Head of caudate nucleus (tissue), 42 donors: ENCODE data around the gene IFI27.
A peak's percentile ranks its signal among the peaks of the same experiment; 100 is the strongest.

ENCODE experiments used
- DNase-seq, 42 donors: peaks; one replicate each; pipeline versions ENCODE4 v3.0.0 to v3.0.0-alpha.2; 2020 to 2021; ENCODE audit warnings: mixed read lengths in 7 of 42
- intact Hi-C: fragments of 100-400 bp; cut with DNase I; formaldehyde crosslinking; loops from one replicate; pipeline ENCODE4 v1.15.0; 2022

Gene IFI27

DNA sequence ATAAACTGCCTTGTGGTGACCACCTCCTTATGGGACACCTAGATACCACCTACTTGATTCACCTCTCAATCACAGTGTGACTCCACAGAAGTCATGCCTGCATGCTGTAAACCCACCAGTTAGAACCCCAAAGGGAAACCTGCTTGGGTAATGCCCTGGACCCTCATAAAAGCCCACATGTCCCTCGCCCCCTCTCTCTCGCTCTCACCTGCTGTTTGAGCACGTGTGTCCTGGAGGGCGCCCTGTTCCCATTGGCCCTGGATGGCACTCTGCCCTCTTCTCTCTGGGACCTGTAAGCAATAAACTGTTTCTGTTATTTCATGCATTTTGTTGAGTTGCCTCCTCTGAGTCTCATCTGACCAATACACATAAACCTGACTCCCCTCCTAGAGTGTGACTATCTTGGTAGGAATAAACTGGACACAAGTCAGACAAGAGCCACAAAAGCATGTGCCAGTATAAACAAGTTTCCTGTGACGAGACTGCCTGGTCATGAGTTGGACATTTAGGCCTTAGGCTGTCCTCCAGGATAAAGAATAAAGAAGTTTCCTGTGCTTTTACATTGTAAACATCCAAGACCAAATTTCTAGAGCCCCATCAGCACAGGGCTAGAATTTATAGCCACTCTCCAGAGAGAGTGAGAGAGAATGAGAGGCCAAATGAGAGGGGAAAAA is 10.3 kb downstream of the IFI27 start:
- intact Hi-C loops: no loop called here

DNA sequence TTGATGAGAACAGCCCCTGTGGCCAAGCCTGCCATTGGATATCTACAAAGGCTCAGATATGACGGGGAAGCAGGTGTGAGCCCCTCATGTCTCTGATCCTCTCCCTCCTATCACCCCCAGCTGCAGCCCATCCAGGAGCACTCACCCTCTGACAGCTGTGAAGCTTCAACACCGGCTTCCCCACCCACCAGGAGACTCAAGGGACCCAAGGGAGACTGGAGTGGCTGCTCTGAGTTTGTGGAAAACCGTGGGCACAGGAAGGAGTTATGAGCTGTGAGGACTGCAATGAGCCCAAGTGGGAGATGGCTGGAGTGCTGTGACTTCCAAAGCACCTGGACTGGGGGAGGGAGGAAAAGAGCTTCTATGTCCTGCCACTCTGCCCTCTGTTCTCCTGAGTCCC is 10.9 kb downstream of the IFI27 start:
- DNase-seq: peak in 4 of 42 donors; percentile 1 to 9 (median 6)
- intact Hi-C loops: no loop called here

More for the DNA sequence above, 10.3 kb downstream of the IFI27 start:
- DNase-seq: peak in 3 of 42 donors; percentile 2 to 6 (median 5)

DNA sequence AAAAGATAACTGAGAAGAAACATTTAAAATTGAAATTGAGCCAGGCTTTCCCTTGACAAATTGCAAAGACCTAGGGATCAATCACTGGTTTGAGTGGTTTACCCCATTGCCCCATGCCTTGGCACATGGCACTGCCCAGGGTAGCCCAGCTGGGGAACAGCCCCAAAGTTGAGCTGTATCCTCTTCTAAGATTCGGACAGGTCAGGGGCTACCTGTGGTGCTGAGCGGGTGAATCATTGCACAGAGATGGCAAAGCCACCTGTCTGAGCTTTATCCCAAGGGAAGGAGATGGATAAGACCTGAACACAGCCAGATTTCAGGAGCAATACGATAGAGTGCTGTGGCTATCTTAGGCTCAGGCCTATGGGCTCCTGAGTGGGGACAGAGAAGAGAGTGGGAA is 11.9 kb downstream of the IFI27 start:
- intact Hi-C loops: no loop called here
- peak in 4 of 42 donors; percentile 1 to 11 (median 4) for DNase-seq

DNA sequence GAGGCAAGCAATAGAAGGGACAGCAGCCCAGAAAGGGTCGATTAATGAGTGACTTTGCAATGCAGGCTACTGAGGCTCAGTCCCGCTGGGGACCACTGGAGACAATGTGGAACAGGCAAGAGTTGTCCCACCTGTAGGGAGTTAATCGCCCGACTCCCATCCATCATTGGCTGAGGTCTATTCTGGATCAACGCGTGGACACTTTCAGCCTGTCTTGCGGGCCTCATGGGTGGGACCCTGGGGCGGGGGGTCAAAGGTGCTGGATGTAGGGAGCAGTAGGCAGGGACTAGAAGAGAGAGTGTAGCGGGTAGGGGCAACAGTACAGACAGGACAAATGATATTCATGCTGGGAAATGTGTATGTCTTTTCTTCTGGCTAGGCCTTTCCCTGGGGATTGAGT is 12.8 kb downstream of the IFI27 start:
- intact Hi-C loops: no loop called here
- DNase-seq: peak in 6 of 42 donors; percentile 2 to 37 (median 10)

DNA sequence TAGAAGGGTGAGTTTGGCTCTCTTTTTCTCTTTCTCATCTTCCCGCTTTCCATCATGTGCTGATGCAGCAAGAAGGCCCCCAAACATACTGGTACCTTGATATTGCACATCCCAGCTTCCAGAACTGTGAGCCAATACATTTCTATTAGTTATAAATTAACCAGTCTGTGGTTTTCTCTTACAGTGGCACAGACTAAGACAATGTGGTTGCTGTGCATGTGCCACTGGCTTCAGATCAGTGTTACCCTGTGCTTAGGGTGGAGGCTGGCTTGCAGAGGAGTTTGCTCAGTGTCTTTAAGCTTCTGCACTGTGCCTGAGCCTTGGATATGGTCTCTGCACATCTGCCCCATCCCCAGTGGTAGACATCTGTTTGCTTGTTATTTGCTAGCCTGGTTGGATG is 13.3 kb downstream of the IFI27 start:
- peak in 1 of 42 donors; percentile 8 for DNase-seq
- intact Hi-C loops: no loop called here

DNA sequence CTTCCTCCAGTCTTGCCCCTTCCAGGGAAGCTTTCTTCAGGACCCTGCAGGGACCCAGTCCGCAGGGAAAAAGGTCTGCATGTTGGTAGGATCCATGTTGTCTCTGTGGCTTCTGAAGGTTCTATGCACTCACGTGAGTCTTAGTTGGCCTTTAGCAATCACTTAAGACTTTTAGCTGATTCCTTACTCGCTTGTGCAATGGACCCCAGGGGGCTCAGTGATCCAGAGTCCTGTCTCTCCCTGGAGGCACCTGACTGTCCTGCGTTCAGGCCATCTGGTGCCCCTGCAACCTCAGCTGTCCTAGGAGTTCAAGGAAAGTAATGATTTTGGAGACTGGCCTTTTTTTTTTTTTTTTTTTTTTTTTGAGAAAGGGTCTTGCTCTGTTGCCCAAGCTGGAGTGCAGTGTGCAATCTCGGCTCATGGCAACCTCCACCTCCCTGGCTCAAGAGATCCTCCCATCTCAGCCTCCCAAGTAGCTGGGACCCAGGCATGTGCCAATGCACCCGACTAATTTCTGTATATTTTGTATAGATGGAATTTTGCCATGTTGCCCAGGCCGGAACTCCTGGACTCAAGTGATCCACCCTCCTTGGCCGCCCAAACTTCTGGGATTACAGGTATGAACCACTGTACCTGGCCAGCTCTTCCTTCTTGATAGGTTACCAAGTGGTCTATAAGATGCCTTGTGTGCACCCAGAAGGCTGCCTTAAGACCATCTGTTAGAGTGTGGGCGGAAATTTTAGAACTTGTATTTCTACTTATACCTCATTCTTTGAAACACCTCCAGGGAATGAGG is 14.2 kb downstream of the IFI27 start:
- peak in 5 of 42 donors; percentile 5 to 37 (median 14) for DNase-seq
- intact Hi-C loops: no loop called here

DNA sequence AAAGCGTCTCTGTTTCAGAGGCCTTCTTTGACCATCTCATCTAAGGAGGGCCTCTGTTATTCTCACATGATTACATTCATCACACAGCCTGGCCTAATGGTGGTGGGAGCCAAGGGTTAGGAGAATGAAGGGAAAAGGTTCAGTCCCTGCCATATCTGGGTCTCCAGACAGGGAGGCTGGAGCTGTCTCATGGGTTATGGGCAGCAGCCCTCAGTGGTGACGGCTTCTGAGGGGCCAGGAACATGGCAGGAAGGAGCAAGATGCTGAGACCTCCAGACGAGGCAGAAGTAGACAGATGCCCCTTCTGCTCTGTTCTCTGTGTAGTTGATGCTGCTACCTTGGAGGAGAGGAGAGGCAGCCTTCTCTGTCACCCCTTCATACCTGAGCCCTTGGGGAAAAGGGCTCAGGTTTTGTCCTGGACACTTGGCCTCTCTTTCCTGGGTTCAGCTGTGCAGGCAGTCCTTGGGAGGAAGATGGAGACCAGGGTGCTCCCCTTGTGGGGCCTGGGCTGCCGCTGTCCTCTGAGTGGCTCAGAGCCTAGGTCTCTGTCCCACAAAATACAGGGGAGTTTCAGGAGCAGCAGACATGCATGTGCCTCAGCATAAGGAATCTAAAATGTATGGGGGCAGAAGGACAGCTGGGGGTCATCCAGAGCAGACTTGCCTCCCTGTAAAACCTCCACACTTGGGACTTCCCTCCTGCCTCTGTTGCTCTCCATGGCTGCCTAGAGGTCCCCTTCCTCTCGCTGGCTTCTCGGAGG is 15.3 kb downstream of the IFI27 start:
- peak in 3 of 42 donors; percentile 15 to 27 (median 24) for DNase-seq

DNA sequence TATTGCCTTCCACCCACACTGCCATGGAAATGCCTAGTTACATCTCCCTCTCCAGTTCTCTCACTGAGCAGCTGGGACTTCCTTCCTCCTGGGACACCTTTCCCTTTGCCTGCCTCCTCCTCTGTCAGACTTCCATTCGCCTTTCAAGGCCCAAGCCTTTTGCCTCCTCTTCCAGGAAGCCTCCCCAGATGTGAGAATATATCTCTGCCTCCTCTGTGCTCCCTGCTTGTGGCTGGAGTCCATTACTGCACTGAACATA is 15.8 kb downstream of the IFI27 start:
- intact Hi-C loops: no loop called here
- DNase-seq: peak in 2 of 42 donors; percentile 8 to 28

More for the DNA sequence above, 15.3 kb downstream of the IFI27 start:
- intact Hi-C loops: no loop called here

DNA sequence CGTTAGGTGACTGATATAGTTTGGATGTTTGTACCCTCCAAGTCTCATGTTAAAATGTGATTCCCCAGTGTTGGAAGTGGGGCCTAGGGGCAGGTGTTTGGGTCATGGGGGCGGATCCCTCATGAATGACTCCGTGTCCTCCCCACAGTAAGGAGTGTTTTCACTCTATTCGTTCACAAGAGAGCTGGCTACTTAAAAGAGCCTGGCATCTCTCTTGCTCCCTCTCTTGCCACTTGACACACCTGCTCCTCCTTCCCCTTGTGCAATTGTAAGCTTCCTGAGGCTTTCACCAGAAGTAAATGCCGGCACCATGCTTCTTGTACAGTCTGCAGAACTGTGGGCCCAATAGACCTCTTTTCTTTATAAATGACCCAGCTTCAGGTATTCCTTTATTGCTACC is 16.3 kb downstream of the IFI27 start:
- peak in 3 of 42 donors; percentile 6 to 33 (median 26) for DNase-seq
- intact Hi-C loops: no loop called here

DNA sequence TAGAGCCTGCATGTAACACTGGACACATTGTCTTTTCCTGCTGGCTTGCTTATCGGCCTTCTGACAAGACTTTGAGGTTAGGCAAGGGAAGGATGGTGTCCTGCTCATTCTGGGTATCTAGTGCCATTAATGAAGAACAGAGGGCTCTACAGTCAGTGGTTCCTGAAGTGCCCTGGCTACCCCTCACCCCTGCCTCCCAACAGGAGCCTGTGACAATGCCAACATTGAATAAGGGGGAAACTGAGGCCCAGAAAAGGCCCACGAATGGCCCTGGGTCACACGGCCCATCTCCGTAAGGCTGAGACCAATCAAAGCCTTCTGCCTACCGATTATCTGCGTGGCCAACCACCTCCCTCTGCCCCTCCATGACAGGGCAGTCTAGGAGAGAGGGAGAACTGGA is 16.8 kb downstream of the IFI27 start:
- peak in 2 of 42 donors; percentile 19 to 36 for DNase-seq
- intact Hi-C loops: no loop called here

DNA sequence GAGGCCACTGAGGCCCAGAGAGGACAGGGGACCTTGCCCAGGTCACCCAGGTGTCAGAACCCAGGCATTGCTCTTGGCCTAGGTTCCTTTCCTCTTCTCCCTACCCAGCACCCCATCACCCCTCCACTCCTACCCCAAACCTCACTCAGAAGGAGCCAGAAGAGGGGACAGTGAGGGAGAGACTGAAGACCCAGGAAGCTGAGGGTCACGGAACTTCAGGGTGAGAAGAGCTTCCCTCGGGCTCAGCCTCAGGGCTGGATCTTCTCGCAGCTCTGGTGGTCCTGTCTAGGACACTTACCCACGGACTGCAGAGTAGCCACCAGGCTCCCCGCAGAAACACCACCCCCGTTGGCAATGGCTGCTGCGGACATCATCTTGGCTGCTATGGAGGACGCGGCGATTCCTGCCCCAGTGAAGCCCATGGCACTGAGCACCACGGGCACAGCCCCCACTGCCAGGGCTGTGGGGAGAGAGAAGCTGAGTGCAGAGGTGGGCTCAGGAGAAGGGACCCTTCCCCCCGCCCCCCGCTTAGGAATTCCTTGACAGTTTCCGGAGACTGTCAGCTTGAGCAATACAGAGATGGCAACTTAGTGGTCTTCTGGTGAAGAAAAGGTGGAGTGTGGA is 17.8 kb downstream of the IFI27 start:
- peak in 3 of 42 donors; percentile 20 to 41 (median 35) for DNase-seq
- intact Hi-C loops: no loop called here

DNA sequence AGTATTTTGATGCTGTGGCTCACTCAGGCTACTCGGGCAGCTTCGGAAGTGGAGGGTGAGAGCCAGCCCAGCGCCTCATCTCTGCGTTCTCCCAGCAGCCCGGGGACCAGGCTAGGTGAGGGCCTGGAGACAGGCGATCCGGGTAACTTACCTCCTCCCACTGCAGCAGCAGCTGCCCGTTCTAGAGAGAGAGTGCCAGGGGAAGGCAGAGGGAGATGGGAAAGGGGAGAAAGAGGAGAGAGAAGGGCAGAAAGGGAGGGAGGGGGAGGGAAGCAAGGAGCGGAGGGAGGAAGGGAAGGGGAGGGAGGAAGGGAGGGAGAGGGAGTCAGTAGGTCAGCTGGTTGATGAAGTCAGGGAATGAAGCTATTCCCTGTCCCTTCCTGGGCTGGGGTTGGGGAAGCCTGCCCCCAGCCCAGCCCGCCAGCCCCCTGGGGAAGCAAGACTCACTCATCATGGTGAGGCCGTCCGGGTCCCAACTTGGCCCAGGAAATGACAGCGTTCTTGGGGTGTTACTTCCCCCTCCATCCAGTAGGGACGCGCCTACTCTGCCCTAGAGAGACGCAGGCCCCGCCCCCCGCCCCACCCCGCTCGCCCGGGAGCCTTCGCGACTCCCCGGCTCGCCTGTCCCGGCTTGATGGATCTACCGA is 18.7 kb downstream of the IFI27 start, which contains the start of gene IFI27L2:
Gene IFI27L2, minus strand, starts transcription at position 494 of the 647 bp plus-strand sequence. Its CDS starts 40 bp downstream, at position 454.
- intact Hi-C loops: no loop called here
- DNase-seq: peak; percentile 60 to 89 (median 77)

DNA sequence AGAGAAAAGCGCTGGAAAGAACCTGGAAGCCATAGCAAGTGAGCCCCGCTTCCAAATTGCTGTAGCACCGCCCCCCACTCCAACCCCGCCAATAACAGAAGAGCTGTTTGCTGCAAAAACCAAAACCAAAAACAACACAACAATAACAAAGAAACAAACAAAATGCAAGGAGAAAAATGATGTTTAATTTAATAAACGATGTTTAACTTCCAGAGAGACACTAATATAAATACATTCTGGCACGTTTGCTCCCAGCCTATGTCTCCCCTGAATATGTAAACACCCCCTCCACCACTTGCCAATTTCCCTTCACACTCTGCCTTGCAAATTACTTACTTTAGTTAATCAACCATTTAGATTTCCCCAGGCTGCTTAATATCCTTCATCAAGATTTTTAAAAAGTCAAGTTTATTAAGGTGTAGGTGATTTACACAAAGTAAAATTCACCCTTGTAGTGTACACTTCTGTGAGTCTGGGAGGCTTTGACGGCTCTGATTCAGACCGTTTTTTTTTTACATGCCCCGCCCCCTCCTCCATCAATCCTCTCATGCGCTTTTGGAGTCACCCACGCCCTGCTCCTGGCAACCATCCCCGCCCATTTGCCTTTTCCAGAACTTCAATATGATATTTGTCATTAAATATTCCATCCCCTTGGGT is 19.4 kb downstream of the IFI27 start:
- intact Hi-C loops: no loop called here
- peak; percentile 34 to 81 (median 63) for DNase-seq

DNA sequence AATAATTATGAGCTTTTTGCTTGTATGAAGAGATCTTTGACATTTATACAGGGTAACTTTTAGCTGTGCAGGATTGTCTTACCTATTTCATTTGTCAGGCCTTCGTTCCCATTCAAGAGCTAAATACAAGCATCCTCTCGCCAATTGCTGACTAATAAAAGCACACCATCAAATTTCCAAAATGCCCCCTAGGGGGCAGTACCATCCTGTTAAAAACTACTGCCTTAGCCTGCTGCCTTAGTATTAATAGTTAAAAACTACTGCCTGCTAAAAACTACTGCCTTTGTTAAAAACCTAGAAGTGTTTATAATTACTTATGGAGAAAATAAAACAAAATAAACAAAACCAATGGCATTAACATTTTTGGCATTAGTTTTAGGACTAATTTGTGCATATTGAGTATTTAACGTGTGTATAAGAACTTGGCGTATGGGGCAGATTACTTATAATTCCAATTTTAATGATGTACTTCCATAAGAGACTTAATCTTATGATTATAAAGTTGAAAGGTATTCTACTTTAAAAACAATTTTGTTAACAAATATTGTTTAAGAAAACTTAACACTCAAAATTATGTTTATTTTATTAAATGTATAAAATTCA is 21.9 kb downstream of the IFI27 start:
- intact Hi-C loops: no loop called here
- DNase-seq: peak in 36 of 42 donors; percentile 27 to 91 (median 72)

DNA sequence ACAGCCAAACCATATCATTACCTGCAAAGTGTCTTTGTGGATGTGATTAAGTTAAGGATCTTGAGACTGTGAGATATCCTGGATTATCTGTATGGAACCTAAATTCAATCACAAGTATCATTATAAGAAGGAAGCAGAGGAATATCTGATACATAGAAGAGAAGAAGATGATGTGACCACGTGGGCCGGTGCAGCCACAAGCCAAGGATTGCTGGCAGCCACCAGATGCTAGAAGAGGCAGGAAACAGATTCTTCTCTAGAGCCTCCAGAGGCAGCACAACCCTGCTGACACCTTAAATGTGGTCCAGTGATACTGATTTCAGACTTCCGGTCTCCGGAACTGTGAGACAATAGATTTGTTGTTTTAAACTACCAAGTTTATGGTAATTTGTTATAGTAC is 24.9 kb downstream of the IFI27 start:
- DNase-seq: no peak
- intact Hi-C loops: loop anchor here (5.0 kb wide), 2 partner anchors 37 to 98 kb away; partner anchors contain the start of gene PPP4R4

DNA sequence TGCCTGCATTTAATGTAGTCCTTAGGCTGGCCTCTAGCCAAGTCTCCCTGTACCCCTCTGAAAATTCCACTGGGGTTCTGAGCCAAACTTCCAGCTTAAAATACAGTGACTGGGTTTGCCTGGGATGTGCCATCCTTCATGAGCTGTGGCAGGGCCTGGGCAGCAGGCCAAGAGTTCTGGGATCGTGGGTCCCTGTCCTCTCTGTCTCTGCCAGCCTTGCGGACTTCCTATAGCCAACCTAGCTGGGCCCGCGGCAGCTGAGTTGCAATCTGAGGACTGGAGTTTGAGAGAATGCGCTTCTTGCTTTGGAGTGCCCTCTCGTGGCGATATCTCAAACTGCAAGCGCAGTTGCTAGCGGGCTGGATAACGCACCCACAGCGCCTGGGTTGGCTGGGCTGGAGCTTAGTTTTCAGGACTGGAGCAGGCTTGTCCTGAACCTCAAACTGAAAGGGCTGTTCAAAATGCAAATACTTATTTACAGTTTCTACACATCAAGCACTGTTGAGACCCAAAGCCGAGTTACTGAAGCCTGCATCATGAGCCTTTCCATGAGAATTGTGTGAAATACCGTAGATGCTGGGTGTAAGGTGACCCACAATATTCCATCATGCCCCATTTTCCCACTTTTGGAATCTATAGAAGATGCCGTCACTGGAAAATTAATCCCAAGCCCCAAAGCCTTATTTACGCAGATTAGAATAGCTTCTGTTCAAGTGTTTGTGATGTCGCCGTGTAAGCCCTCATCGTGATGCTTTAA is 26.2 kb downstream of the IFI27 start:
- peak; percentile 56 to 97 (median 92) for DNase-seq
- intact Hi-C loops: loop anchor here (5.0 kb wide), 2 partner anchors 36 to 99 kb away; partner anchors contain the start of gene PPP4R4

DNA sequence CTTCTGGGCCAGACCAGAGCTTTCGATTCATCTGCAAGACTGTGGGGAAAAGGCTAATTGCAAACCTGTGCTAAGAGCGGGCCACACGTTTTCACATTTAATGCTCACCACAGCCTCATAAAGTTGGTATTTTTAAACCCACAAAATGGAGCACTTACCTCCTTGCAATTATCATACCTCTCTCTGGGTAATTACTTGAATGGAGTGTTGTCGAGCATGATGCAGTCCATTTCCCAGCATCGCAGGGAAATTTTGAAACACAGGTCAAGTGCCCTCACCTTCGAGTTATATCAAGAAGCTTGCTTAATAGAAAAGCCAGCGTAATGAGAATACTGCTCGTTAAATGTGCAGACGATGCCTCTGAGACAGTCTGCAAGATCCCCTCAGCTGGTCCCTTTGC is 27.7 kb downstream of the IFI27 start:
- peak in 1 of 42 donors; percentile 26 for DNase-seq
- intact Hi-C loops: loop anchor here (5.0 kb wide), 2 partner anchors 34 to 101 kb away; partner anchors contain the start of gene PPP4R4
